Uterus (tissue), 2 donors: ENCODE measurements around the gene PTPRF.

Experiments used
- CTCF ChIP-seq, 4 experiments: fragments of 200-600 bp in 2 of 4; fragments of 450-650 bp in 2 of 4; sonication (generic) in 2 of 4; IDR thresholded peaks; one replicate each; pipeline ENCODE4 v1.5.1; 2016 to 2019; ENCODE audit warnings: antibody characterized with exemption in 4 of 4, mild to moderate bottlenecking in 2 of 4, moderate library complexity in 1 of 4
- POLR2A ChIP-seq, 2 donors: fragments of 450-650 bp; IDR thresholded peaks; one replicate each; pipeline ENCODE4 v1.6.1; 2016; ENCODE audit warnings: antibody characterized with exemption in 2 of 2, mild to moderate bottlenecking in 1 of 2, moderate library complexity in 1 of 2

- no peak for TF ChIP-seq POLR2A (IDR thresholded peaks at IDR 0.05)
- TF ChIP-seq CTCF (IDR thresholded peaks at IDR 0.05): no peak
These were observed 15.2 kb downstream of the PTPRF start for GRCh38 chr1:43545695-43546387.
